Esophagus muscularis mucosa (tissue), 4 donors: ENCODE measurements around the gene GAS7. TPM values are rescaled to one million over a fixed set of nuclear protein-coding genes. Genes with fewer than 3 reads are reported as not detected.

Experiments
- DNase-seq: peaks from one replicate; pipeline ENCODE4 v3.0.0-alpha.2; 2017; ENCODE audit errors: extremely low spot score
- H3K27ac ChIP-seq, 4 donors: fragments of 200-600 bp; sonication (generic); replicated peaks in 1 of 4; 1 replicate in 3 of 4; 2 replicates in 1 of 4; pipeline ENCODE4 v1.5.1; 2016 to 2019; ENCODE audit warnings: mild to moderate bottlenecking in 1 of 4
- H3K27me3 ChIP-seq, 4 donors: fragments of 200-600 bp; sonication (generic); one replicate each; pipeline versions ENCODE4 v1.5.1 to v1.6.0; 2016 to 2019
- H3K36me3 ChIP-seq, 4 donors: fragments of 200-600 bp; sonication (generic); one replicate each; pipeline ENCODE4 v1.5.1; 2016 to 2019
- H3K4me1 ChIP-seq, 4 donors: fragments of 200-600 bp; sonication (generic); one replicate each; pipeline ENCODE4 v1.5.1; 2016 to 2019
- H3K4me3 ChIP-seq, 4 donors: fragments of 200-600 bp; sonication (generic); 1 replicate in 2 of 4; 2 replicates in 2 of 4; pipeline ENCODE4 v1.5.1; 2016 to 2019; ENCODE audit warnings: mild to moderate bottlenecking in 4 of 4, moderate library complexity in 1 of 4
- H3K9me3 ChIP-seq, 4 donors: fragments of 200-600 bp; sonication (generic); 1 replicate in 3 of 4; 2 replicates in 1 of 4; pipeline ENCODE4 v1.5.1; 2016 to 2019
- EP300 ChIP-seq: sonication (generic); formaldehyde crosslinking; IDR thresholded peaks from one replicate; pipeline ENCODE4 v1.6.1; 2017; ENCODE audit warnings: antibody characterized with exemption
- POLR2A ChIP-seq: fragments of 450-650 bp; IDR thresholded peaks from one replicate; pipeline ENCODE4 v1.6.1; 2017; ENCODE audit warnings: antibody characterized with exemption, moderate library complexity, mild to moderate bottlenecking, low read depth
- POLR2AphosphoS5 ChIP-seq, 2 donors: sonication (generic); formaldehyde crosslinking; IDR thresholded peaks; one replicate each; pipeline ENCODE4 v1.6.1; 2017; ENCODE audit warnings: antibody characterized with exemption in 2 of 2
- WGBS: methylation state at CpG from one replicate; pipeline ENCODE4 v1.1.5; 2018; 5-methylcytosine and 5-hydroxymethylcytosine counted together
- intact Hi-C: fragments of 100-400 bp; cut with DNase I; formaldehyde crosslinking; loops from one replicate; pipeline ENCODE4 v1.15.1; 2023
- total RNA-seq, 4 donors: library from RNA; depleted of rRNA; stranded (reverse); fragments of >200 nt; gene quantifications; one replicate each; pipeline versions ENCODE4 v1.1.0 to v1.2.1, GENCODE V29; 2016
- TF ChIP-seq, protein P1 (sequence below), 3 experiments: fragments of 200-600 bp in 2 of 3; fragments of 450-650 bp in 1 of 3; sonication (generic) in 2 of 3; IDR thresholded peaks; one replicate each; pipeline ENCODE4 v1.5.1; 2017 to 2019; ENCODE audit warnings: antibody characterized with exemption in 3 of 3, mild to moderate bottlenecking in 2 of 3, moderate library complexity in 1 of 3

GAS7 gene
- total RNA-seq, 4 donors from 2014 or later = 77.3 to 124 (median 86.7) TPM

DNA sequence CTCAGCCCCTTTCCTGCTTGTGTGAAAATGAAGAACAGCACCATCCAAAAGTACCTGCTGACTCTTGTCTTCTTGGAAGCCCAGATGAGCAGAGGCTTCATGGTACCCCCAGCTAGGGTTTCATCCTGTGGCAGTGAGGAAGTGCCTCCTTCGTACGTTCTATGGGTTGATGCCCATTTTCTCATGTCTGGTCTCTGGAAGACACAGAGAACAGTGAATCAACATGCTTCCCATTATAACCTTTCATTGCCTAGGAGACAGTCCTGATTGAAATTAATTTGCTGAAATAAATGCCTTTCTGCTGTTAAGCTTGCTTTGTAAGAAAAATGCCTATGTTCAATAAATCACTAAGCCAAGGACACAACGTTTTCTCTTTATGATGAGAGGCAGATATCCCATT is 329.9 kb downstream of the GAS7 start:
- Histone ChIP-seq H3K36me3 (no peaks in the 10 kb centered on the region), H3K4me1 (peaks cover 0 to 5% (median 2%) of the 10 kb centered on the region in 4 donors), H3K9me3 (no peaks in the 10 kb centered on the region), H3K27me3 (no peaks in the 10 kb centered on the region), H3K4me3 (no peak overlapping the region), H3K27ac (no peak overlapping the region)
- no peak for DNase-seq
- intact Hi-C loops = no loop called here
- TF ChIP-seq EP300 = no peak
- no peak for TF ChIP-seq POLR2AphosphoS5 (IDR thresholded peaks at IDR 0.05)
- TF ChIP-seq POLR2A = no peak
- TF ChIP-seq, protein P1, sequence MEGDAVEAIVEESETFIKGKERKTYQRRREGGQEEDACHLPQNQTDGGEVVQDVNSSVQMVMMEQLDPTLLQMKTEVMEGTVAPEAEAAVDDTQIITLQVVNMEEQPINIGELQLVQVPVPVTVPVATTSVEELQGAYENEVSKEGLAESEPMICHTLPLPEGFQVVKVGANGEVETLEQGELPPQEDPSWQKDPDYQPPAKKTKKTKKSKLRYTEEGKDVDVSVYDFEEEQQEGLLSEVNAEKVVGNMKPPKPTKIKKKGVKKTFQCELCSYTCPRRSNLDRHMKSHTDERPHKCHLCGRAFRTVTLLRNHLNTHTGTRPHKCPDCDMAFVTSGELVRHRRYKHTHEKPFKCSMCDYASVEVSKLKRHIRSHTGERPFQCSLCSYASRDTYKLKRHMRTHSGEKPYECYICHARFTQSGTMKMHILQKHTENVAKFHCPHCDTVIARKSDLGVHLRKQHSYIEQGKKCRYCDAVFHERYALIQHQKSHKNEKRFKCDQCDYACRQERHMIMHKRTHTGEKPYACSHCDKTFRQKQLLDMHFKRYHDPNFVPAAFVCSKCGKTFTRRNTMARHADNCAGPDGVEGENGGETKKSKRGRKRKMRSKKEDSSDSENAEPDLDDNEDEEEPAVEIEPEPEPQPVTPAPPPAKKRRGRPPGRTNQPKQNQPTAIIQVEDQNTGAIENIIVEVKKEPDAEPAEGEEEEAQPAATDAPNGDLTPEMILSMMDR (IDR thresholded peaks at IDR 0.05) = no peak
- WGBS = 65% methylated on average over 3 of the region's 3 CpGs

DNA sequence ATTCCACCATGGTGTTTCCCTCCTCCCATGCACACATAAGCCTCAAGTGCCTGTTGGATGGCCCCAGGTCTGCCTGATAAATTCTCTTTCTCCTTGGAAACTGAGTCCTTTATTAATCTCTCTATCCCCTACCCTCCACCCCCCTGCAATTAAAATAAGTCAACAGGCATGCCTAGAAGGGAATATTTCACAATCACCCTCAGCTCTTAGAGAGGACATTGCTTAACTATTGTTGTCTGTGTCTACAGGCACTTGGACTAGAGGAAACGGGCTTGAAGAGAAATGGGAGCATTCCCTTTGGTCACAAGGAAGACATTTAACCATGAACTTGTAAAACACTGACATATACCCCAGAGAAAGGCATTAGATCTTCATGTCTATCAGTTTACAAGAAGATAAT is 332.8 kb downstream of the GAS7 start:
- Histone ChIP-seq H3K27ac (no peak overlapping the region), H3K36me3 (peaks cover 0 to 4% (median 0%) of the 10 kb centered on the region in 4 donors), H3K9me3 (peaks cover 0 to 2% (median under 1%) of the 10 kb centered on the region in 4 donors), H3K4me3 (no peak overlapping the region), H3K4me1 (no peaks in the 10 kb centered on the region), H3K27me3 (no peaks in the 10 kb centered on the region)
- TF ChIP-seq, protein P1 (IDR thresholded peaks at IDR 0.05) = no peak
- no peak for TF ChIP-seq POLR2AphosphoS5 (IDR thresholded peaks at IDR 0.05)
- TF ChIP-seq EP300 = no peak
- TF ChIP-seq POLR2A = no peak
- DNase-seq = no peak
- 83% methylated on average over 1 of the region's 1 CpG for WGBS
- intact Hi-C loops = no loop called here

DNA sequence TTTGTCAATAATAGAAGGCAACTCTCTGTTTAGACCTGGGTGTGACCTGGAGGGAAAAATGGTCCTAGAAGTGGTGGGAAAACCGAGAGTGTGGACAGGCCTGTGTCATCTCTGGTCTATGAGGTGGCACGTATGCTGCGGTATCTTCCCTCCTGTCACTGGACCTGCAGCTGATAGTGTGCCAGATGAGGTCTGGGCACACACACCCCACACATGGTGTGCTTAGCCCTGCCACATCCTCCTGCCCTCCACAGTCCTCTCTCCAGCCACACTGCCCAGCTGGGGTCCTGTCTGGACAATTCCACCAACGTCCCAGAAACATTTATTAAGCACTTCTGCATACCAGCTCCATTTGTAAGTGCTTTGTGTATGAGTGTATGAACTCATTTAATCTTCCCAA is 335.5 kb downstream of the GAS7 start:
- 73% methylated on average over 4 of the region's 4 CpGs for WGBS
- no peak for DNase-seq
- no peaks in the 10 kb centered on the region for H3K4me1 ChIP-seq

DNA sequence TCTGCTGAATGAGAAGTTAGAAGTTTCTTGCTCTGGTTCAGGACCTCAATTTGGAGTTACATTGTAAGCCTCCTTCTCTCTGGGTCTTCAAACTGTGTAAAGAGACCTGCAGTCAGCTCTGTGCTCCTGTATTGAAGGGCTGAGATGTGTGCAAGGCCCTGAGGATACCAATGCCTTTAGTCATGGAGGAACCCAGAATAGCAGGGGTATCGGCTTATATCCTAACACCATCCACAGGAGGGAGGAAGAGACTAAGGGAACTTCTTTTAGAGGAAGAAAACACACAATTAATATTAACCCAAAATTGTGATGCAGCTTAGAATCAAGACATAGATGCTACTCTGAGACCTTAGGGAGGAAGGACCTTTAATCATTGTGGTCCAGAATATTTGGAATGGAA is 336.2 kb downstream of the GAS7 start:
- intact Hi-C loops = no loop called here
- Histone ChIP-seq H3K4me1 (no peaks in the 10 kb centered on the region), H3K36me3 (peaks cover 0 to 4% (median 0%) of the 10 kb centered on the region in 4 donors), H3K9me3 (peaks cover 0 to 10% (median 4%) of the 10 kb centered on the region in 4 donors), H3K4me3 (no peak overlapping the region), H3K27ac (no peak overlapping the region), H3K27me3 (no peaks in the 10 kb centered on the region)
- TF ChIP-seq POLR2AphosphoS5 (IDR thresholded peaks at IDR 0.05) (no peak), POLR2A (no peak), EP300 (no peak)
- TF ChIP-seq, protein P1 (IDR thresholded peaks at IDR 0.05) = no peak
- no peak for DNase-seq
- WGBS = 93% methylated on average over 1 of the region's 1 CpG

More for the DNA sequence above, 335.5 kb downstream of the GAS7 start:
- intact Hi-C loops = no loop called here
- no peaks in the 10 kb centered on the region for H3K27me3 ChIP-seq
- H3K9me3 ChIP-seq = peaks cover 0 to 10% (median 4%) of the 10 kb centered on the region in 4 donors
- H3K27ac ChIP-seq = no peak overlapping the region
- TF ChIP-seq POLR2AphosphoS5 (IDR thresholded peaks at IDR 0.05) (no peak), EP300 (no peak), POLR2A (no peak)
- TF ChIP-seq, protein P1 (IDR thresholded peaks at IDR 0.05) = no peak
- peaks cover 0 to 4% (median 0%) of the 10 kb centered on the region in 4 donors for H3K36me3 ChIP-seq
- H3K4me3 ChIP-seq = no peak overlapping the region

DNA sequence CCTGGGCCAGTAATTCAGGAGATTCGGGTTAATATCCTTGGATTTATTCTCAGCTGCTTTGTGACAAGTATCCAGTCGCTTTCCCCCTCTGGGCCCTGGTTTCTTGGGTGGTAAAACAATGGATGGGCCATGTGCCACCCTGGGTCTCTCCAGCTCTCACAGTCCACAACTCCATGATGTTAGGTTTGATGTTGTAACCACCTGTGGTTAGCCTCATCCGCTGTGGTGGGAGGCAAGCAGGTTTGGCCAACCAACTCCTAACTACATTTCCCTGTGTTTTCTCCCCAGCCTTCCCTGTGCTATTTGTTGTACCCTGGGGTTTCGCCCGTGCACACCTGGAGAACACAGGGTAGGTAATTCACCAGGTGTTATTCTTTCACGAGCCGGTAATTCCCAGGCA is 337.6 kb downstream of the GAS7 start:
- DNase-seq = peak; percentile 66
- WGBS = 91% methylated on average over 7 of the region's 7 CpGs
- intact Hi-C loops = no loop called here
- TF ChIP-seq, protein P1 (IDR thresholded peaks at IDR 0.05) = no peak
- TF ChIP-seq EP300 (no peak), POLR2A (no peak), POLR2AphosphoS5 (IDR thresholded peaks at IDR 0.05) (no peak)
- Histone ChIP-seq H3K36me3 (peaks cover 0 to 4% (median 0%) of the 10 kb centered on the region in 4 donors), H3K9me3 (peaks cover 0 to 10% (median 4%) of the 10 kb centered on the region in 4 donors), H3K4me1 (no peaks in the 10 kb centered on the region), H3K27ac (no peak overlapping the region), H3K4me3 (no peak overlapping the region), H3K27me3 (no peaks in the 10 kb centered on the region)
